ENCODE measurements around the gene ITIH2. TPM values are rescaled to one million over a fixed set of nuclear protein-coding genes. Genes with fewer than 3 reads are reported as not detected.

ITIH2 gene
- total RNA-seq, 2 experiments from 2014 or later: not detected

Other genes starting within 250 kb of the ITIH2 start
- gene ITIH5, start 36.4 kb upstream of the ITIH2 start, total RNA-seq (2014; rRNA removed; shearing (Covaris generic)): not detected in 2 replicates
- gene ITIH5, start 36.4 kb upstream of the ITIH2 start, total RNA-seq (2022): not detected in 2 replicates
- gene KIN, start 84.7 kb downstream of the ITIH2 start, total RNA-seq (2014; rRNA removed; shearing (Covaris generic)): 12.0 and 14.3 TPM in 2 replicates
- 13.6 and 15.5 TPM in 2 replicates for gene KIN, start 84.7 kb downstream of the ITIH2 start, total RNA-seq (2022)
- 221 and 242 TPM in 2 replicates for gene ATP5F1C, start 84.9 kb downstream of the ITIH2 start, total RNA-seq (2014; rRNA removed; shearing (Covaris generic))
- 283 and 304 TPM in 2 replicates for gene ATP5F1C, start 84.9 kb downstream of the ITIH2 start, total RNA-seq (2022)
- 3.8 and 4.4 TPM in 2 replicates for gene TAF3, start 115.2 kb downstream of the ITIH2 start, total RNA-seq (2014; rRNA removed; shearing (Covaris generic))
- 11.1 and 12.0 TPM in 2 replicates for gene TAF3, start 115.2 kb downstream of the ITIH2 start, total RNA-seq (2022)

All from OCI-LY7 (cell line).